8988T (cell line): Measurements from ENCODE around the gene DACH1.

Experiments used
- DNase-seq: peaks from one replicate; pipeline ENCODE4 v3.0.0; 2011

DACH1 gene

GRCh38 chr13:71685072-71685471 is 181.9 kb downstream of the DACH1 start:
- DNase-seq, result no peak

- no peak for DNase-seq
These were observed 184.9 kb downstream of the DACH1 start for GRCh38 chr13:71681901-71682613.

GRCh38 chr13:71677124-71677523 is 189.9 kb downstream of the DACH1 start:
- DNase-seq, result no peak

GRCh38 chr13:71672512-71672911 is 194.5 kb downstream of the DACH1 start:
- DNase-seq, result no peak

GRCh38 chr13:71663431-71663830 is 203.6 kb downstream of the DACH1 start:
- no peak for DNase-seq

- no peak for DNase-seq
These were observed 205.1 kb downstream of the DACH1 start for GRCh38 chr13:71661921-71662320.

GRCh38 chr13:71659404-71659803 is 207.6 kb downstream of the DACH1 start:
- DNase-seq, result no peak

GRCh38 chr13:71645467-71645866 is 221.5 kb downstream of the DACH1 start:
- DNase-seq, result no peak

GRCh38 chr13:71644579-71644978 is 222.4 kb downstream of the DACH1 start:
- DNase-seq, result no peak

- DNase-seq, result no peak
These were observed 223.6 kb downstream of the DACH1 start for GRCh38 chr13:71643448-71643860.

- DNase-seq, result no peak
These were observed 228.3 kb downstream of the DACH1 start for GRCh38 chr13:71638751-71639150.

- no peak for DNase-seq
These were observed 232.2 kb downstream of the DACH1 start for GRCh38 chr13:71634602-71635443.

- no peak for DNase-seq
These were observed 232.8 kb downstream of the DACH1 start for GRCh38 chr13:71634182-71634581.

GRCh38 chr13:71632721-71633120 is 234.3 kb downstream of the DACH1 start:
- no peak for DNase-seq

- DNase-seq, result no peak
These were observed 234.8 kb downstream of the DACH1 start for GRCh38 chr13:71632206-71632605.

GRCh38 chr13:71629167-71629566 is 237.8 kb downstream of the DACH1 start:
- DNase-seq, result no peak

- no peak for DNase-seq
These were observed 240.4 kb downstream of the DACH1 start for GRCh38 chr13:71626421-71627117.

GRCh38 chr13:71625694-71626093 is 241.3 kb downstream of the DACH1 start:
- no peak for DNase-seq

- no peak for DNase-seq
These were observed 242.1 kb downstream of the DACH1 start for GRCh38 chr13:71624653-71625600.

- DNase-seq, result no peak
These were observed 245.6 kb downstream of the DACH1 start for GRCh38 chr13:71621174-71622124.

GRCh38 chr13:71619096-71619495 is 247.9 kb downstream of the DACH1 start:
- DNase-seq, result no peak
